HFF-Myc (cell line): ENCODE measurements around the gene LHX3.

Experiments
- DNase-seq: peaks from one replicate; pipeline ENCODE4 v3.0.0-alpha.2; 2011; ENCODE audit warnings: low read depth; ENCODE audit errors: extremely low read depth
- H3K4me3 ChIP-seq: replicated peaks from 2 replicates; pipeline ENCODE4 v1.5.1; 2011; ENCODE audit warnings: low read depth, mild to moderate bottlenecking, control low read depth, low read length
- CTCF ChIP-seq: IDR thresholded peaks from 2 replicates; pipeline ENCODE4 v1.5.1; 2012; ENCODE audit warnings: mild to moderate bottlenecking, low read depth, low read length, control low read depth; ENCODE audit errors: missing control alignments

Gene LHX3

GRCh38 chr9:136225748-136226679 lies 21.1 kb upstream of the LHX3 start:
- no peak for DNase-seq
- peak; percentile 96 for TF ChIP-seq CTCF
- no peak overlapping the region for H3K4me3 ChIP-seq

- DNase-seq = no peak
- no peak overlapping the region for H3K4me3 ChIP-seq
- TF ChIP-seq CTCF = no peak
These were observed 20.4 kb upstream of the LHX3 start for GRCh38 chr9:136225366-136225747.

GRCh38 chr9:136223871-136224640 lies 19.1 kb upstream of the LHX3 start:
- DNase-seq = no peak
- H3K4me3 ChIP-seq = no peak overlapping the region
- TF ChIP-seq CTCF = no peak

GRCh38 chr9:136222906-136223285 lies 18.0 kb upstream of the LHX3 start:
- TF ChIP-seq CTCF = no peak
- no peak overlapping the region for H3K4me3 ChIP-seq
- no peak for DNase-seq

GRCh38 chr9:136222166-136222905 lies 17.4 kb upstream of the LHX3 start:
- no peak for DNase-seq
- H3K4me3 ChIP-seq = no peak overlapping the region
- no peak for TF ChIP-seq CTCF

GRCh38 chr9:136220017-136220729 lies 15.2 kb upstream of the LHX3 start:
- peak; percentile 24 for DNase-seq
- H3K4me3 ChIP-seq = no peak overlapping the region
- no peak for TF ChIP-seq CTCF
